GM12874 (cell line): ENCODE results near the gene NTM.

Source experiments
- TF ChIP-seq, protein P1 (sequence below): IDR thresholded peaks from 2 replicates; pipeline ENCODE4 v1.5.1; 2011; ENCODE audit warnings: low read depth, mild to moderate bottlenecking, control low read depth, low read length, moderate library complexity; ENCODE audit not compliant: insufficient read depth

The NTM gene

GRCh38 chr11:131932584-131933325 is 562.3 kb downstream of the NTM start:
- TF ChIP-seq, protein P1, sequence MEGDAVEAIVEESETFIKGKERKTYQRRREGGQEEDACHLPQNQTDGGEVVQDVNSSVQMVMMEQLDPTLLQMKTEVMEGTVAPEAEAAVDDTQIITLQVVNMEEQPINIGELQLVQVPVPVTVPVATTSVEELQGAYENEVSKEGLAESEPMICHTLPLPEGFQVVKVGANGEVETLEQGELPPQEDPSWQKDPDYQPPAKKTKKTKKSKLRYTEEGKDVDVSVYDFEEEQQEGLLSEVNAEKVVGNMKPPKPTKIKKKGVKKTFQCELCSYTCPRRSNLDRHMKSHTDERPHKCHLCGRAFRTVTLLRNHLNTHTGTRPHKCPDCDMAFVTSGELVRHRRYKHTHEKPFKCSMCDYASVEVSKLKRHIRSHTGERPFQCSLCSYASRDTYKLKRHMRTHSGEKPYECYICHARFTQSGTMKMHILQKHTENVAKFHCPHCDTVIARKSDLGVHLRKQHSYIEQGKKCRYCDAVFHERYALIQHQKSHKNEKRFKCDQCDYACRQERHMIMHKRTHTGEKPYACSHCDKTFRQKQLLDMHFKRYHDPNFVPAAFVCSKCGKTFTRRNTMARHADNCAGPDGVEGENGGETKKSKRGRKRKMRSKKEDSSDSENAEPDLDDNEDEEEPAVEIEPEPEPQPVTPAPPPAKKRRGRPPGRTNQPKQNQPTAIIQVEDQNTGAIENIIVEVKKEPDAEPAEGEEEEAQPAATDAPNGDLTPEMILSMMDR = no peak

GRCh38 chr11:131934006-131934405 is 563.6 kb downstream of the NTM start:
- TF ChIP-seq, protein P1 = no peak

DNA sequence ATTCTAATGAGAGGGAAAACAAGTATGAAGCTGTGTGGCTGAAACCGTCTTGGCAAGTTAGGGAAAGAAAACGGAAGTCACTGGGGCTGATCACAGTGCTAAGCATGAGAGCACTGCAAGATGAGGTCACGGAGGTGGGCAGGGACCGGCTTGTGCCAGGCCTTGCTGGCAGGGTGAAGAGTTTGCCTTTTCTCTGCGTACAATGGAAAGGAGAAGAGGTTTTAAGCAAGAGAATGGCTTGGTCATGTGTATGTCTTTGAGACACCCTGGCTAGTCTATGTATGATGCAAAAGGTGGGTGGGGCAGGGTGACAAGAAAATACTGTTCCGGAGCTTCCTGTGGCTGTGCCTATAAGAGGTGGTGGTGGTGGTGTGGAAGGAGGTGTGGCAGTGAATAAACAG is 567.9 kb downstream of the NTM start:
- TF ChIP-seq, protein P1 = no peak

- TF ChIP-seq, protein P1 = no peak
These were observed 569.7 kb downstream of the NTM start for GRCh38 chr11:131940126-131940525.

DNA sequence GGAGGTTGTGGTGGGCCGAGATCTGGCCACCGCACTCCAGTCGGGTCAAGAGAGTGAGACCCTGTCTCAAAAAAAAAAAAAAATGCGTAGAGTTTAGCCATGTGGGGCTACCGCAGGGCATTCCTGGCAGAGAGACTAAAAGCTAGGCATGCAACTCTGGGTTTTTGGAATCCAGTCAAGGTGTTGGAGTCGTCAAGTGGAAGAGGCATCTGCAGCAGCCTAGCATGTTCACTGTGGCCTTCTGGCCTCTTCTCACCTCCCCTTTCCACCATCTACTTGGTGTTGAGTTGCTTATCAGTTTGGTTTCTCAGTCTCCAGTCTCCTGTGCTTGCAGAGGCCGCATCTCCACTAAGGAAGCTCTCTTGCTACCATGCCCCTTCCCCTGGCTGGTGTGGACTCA is 572.5 kb downstream of the NTM start:
- TF ChIP-seq, protein P1 = no peak

DNA sequence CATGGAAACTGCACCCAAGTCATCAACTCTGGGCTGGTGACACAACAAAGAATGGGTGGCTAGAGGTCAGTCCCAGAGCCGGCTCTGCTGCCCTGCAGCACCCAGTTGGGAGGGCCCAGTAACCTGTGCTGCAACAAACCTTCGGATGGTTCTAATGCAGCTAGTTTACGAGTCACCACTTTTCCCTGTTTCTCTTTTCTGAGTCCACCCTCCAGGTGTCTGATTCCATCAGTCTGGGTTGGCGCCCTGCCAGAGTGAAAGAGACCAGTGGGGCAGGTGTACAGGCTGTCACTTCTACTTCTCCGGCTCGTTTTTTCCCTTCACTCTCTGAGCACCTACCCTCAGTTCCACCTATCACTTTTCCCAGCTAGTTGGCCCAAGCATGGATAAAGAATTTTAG is 572.9 kb downstream of the NTM start:
- TF ChIP-seq, protein P1 = no peak

DNA sequence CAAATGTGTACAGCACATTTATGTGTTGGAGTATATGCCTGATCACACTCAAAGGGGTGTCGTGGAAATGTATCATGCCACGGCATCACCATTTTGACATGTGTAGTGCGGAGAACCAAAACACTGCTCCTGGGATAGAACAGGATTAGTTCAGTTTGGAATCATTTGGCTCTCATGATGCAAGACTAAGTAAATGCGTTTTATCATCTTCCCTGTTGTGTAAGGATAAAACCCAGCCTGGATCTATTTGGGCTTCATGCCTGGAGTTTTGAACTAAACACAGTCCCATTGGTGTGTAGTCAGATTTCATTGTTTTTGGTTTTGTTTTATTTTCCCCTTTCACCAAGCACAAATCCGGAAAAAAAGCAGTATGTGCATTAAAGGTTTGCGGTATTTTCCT is 574.3 kb downstream of the NTM start:
- TF ChIP-seq, protein P1 = no peak

- TF ChIP-seq, protein P1 = no peak
These were observed 575.3 kb downstream of the NTM start for GRCh38 chr11:131945706-131946105.
